ENCODE measurements around the gene TELO2. TPM values are rescaled to one million over a fixed set of nuclear protein-coding genes. Genes with fewer than 3 reads are reported as not detected.

The TELO2 gene
- polyA plus RNA-seq, 2 of the 4 experiments (the other 2 are of a cell fraction) = 10.6 to 34.8 TPM

DNA sequence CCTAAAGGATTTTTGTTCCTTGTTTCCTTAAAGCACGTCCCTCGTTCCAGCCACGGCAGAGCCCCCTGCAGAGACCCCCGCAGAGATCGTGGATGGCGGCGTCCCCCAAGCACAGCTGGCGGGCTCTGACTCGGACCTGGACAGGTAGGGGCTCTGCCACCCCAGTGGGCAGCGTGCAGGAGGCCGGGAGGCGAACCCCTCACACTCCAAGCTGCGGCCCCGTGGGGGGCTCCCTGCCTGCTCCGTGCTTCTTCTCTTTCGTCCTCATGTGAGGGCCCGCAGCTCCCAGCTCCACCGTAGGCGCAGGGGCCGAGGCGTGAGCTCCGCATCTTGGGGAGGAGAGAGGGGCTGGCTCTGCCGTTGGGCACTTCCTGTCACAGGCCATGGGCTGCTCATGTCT lies 8.5 kb downstream of the TELO2 start:
- DNase-seq (ENCODE audit: low read depth in 1 of 2, low spot score in 1 of 2) (no peak), ATAC-seq (no peak), FAIRE-seq (no peak)
- WGBS (ENCODE audit: missing lambda C conversion rate) = 98% methylated on average over 21 of the region's 23 CpGs
- no peak overlapping the region for H3K4me3 ChIP-seq
- CTCF ChIA-PET = interaction anchor here (0.5 to 1.4 kb wide), 4 partner anchors 11 to 724 kb away, joined by 3 to 5 read pairs (median 3); no protein-coding TSS in a partner anchor
- no peak overlapping the region for H3K27ac ChIP-seq
- TF ChIP-seq BHLHE40 (IDR thresholded peaks at IDR 0.05; ENCODE audit: low read depth, low read length) (no peak), HDAC2 (IDR thresholded peaks at IDR 0.05) (no peak), CBX2 (IDR thresholded peaks at IDR 0.05; ENCODE audit: borderline replicate concordance, low read depth) (no peak), EHMT2 (IDR thresholded peaks at IDR 0.05; ENCODE audit: low read depth) (no peak), POLR2AphosphoS2 (conservative IDR thresholded peaks at IDR 0.05; ENCODE audit: low read length) (no peak), ATOH8 (CRISPR knock-in tag; IDR thresholded peaks at IDR 0.05; ENCODE audit: low read depth) (no peak), HMGXB4 (CRISPR knock-in tag; IDR thresholded peaks at IDR 0.05; ENCODE audit: borderline replicate concordance) (no peak), ESRRA (IDR thresholded peaks at IDR 0.05; ENCODE audit: borderline replicate concordance, low read length) (no peak), MAX (IDR thresholded peaks at IDR 0.05) (no peak), MYC (IDR thresholded peaks at IDR 0.05; ENCODE audit: borderline replicate concordance, low read length) (no peak), ZC3H11A (IDR thresholded peaks at IDR 0.05) (no peak), NR3C1 (IDR thresholded peaks at IDR 0.05) (no peak), RARB (CRISPR knock-in tag; IDR thresholded peaks at IDR 0.05) (no peak), REST (IDR thresholded peaks at IDR 0.05) (no peak)
- TF ChIP-seq, protein P1, sequence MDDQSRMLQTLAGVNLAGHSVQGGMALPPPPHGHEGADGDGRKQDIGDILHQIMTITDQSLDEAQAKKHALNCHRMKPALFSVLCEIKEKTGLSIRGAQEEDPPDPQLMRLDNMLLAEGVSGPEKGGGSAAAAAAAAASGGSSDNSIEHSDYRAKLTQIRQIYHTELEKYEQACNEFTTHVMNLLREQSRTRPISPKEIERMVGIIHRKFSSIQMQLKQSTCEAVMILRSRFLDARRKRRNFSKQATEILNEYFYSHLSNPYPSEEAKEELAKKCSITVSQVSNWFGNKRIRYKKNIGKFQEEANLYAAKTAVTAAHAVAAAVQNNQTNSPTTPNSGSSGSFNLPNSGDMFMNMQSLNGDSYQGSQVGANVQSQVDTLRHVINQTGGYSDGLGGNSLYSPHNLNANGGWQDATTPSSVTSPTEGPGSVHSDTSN (IDR thresholded peaks at IDR 0.05) = no peak
- TF ChIP-seq, protein P2, sequence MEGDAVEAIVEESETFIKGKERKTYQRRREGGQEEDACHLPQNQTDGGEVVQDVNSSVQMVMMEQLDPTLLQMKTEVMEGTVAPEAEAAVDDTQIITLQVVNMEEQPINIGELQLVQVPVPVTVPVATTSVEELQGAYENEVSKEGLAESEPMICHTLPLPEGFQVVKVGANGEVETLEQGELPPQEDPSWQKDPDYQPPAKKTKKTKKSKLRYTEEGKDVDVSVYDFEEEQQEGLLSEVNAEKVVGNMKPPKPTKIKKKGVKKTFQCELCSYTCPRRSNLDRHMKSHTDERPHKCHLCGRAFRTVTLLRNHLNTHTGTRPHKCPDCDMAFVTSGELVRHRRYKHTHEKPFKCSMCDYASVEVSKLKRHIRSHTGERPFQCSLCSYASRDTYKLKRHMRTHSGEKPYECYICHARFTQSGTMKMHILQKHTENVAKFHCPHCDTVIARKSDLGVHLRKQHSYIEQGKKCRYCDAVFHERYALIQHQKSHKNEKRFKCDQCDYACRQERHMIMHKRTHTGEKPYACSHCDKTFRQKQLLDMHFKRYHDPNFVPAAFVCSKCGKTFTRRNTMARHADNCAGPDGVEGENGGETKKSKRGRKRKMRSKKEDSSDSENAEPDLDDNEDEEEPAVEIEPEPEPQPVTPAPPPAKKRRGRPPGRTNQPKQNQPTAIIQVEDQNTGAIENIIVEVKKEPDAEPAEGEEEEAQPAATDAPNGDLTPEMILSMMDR (IDR thresholded peaks at IDR 0.05) = no peak
- H3K9me3 ChIP-seq = no peaks in the 10 kb centered on the region
- H3K4me1 ChIP-seq = no peaks in the 10 kb centered on the region
- no peak overlapping the region for H3K4me2 ChIP-seq
- POLR2A ChIA-PET = no interaction called here

All from A549 (cell line).